ENCODE results near the gene CLPTM1L.

DNA sequence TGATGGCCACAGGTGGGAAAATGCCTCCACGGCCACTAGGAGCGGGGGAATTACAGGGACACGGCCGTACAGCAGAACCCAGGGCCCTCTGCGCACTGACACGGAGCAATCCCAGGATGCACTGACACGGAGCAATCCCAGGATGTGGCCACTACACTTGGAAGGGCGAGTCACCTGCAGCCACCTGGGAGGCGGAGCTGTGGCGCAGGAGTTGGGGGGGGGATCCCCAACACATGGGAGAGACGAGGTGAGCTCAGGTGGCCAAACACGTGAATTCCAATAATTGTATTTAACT, 6.8 kb downstream of the CLPTM1L start:
- TF ChIP-seq POLR2A (IDR thresholded peaks at IDR 0.05), result no peak
- TF ChIP-seq, protein P1, sequence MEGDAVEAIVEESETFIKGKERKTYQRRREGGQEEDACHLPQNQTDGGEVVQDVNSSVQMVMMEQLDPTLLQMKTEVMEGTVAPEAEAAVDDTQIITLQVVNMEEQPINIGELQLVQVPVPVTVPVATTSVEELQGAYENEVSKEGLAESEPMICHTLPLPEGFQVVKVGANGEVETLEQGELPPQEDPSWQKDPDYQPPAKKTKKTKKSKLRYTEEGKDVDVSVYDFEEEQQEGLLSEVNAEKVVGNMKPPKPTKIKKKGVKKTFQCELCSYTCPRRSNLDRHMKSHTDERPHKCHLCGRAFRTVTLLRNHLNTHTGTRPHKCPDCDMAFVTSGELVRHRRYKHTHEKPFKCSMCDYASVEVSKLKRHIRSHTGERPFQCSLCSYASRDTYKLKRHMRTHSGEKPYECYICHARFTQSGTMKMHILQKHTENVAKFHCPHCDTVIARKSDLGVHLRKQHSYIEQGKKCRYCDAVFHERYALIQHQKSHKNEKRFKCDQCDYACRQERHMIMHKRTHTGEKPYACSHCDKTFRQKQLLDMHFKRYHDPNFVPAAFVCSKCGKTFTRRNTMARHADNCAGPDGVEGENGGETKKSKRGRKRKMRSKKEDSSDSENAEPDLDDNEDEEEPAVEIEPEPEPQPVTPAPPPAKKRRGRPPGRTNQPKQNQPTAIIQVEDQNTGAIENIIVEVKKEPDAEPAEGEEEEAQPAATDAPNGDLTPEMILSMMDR (IDR thresholded peaks at IDR 0.05 in 8 of 11, conservative IDR thresholded peaks at IDR 0.05 in 3 of 11), result no peak
